PFSK-1 (cell line): Measurements from ENCODE around the gene MCTP1.

Experiments
- FOXP2 ChIP-seq: optimal IDR thresholded peaks from 2 replicates; pipeline ENCODE3; 2011; ENCODE audit warnings: borderline replicate concordance, control low read depth, inconsistent platforms; ENCODE audit not compliant: insufficient read depth; ENCODE audit errors: extremely low read length, extremely low read depth
- POLR2AphosphoS5 ChIP-seq: IDR thresholded peaks from 2 replicates; pipeline ENCODE4 v1.6.1; 2012; ENCODE audit warnings: low read depth, mild to moderate bottlenecking, control low read depth, low read length, moderate library complexity
- REST ChIP-seq, 2 experiments: IDR thresholded peaks; 2 replicates each; pipeline versions ENCODE4 v1.6.1 to v1.8.0; 2011 to 2012; ENCODE audit warnings: low read depth in 2 of 2, low read length in 2 of 2, control low read depth in 1 of 2, inconsistent platforms in 1 of 2, mild to moderate bottlenecking in 1 of 2, moderate library complexity in 1 of 2; ENCODE audit not compliant: insufficient read depth in 1 of 2
- SIN3A ChIP-seq: IDR thresholded peaks from 2 replicates; pipeline ENCODE4 v1.6.1; 2012; ENCODE audit warnings: mild to moderate bottlenecking, low read length, moderate library complexity, borderline replicate concordance; ENCODE audit not compliant: insufficient read depth
- TAF1 ChIP-seq: IDR thresholded peaks from 2 replicates; pipeline ENCODE4 v1.6.1; 2012; ENCODE audit warnings: low read length, control low read depth, borderline replicate concordance; ENCODE audit not compliant: insufficient read depth

Gene MCTP1

DNA sequence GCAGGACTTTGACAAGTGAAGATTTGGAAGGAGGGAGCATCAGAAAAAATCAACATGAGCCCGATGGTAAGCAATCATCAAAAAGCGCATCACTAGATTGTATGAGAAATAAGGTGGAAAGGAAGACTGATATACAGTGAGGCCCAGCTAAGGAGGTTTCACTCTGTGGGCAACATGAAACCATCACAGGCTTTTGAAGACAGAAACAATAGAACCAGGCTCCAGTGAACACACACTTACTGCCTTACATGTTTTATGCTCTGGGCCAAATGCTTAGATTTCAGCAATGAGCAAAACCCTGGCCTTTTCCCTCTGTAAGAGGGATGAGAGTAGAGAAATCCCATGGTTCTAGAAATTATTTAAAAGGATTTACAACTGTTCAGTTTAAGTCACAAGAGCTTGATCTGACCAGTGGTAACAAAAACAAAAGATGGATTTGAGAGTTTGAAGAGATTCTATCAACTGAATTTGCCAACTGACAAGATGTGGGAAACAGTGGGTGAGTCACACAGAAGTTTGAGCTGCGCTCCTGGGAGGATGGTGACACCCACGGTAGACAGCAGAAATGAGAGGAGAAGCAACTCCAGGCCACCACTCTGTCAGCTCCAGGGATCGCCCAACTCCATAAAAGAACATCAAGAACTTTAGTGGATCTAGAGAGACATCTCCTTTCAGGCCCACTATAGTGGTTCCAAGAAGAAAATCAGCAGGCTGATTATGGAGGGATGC is 261.8 kb downstream of the MCTP1 start:
- TF ChIP-seq POLR2AphosphoS5 (no peak), TAF1 (no peak), REST (IDR thresholded peaks at IDR 0.05; ENCODE audit: insufficient read depth in 1 of 2, low read depth in 2 of 2, low read length in 2 of 2) (no peak), SIN3A (no peak), FOXP2 (no peak)

GRCh38 chr5:95020345-95020744 is 264.5 kb downstream of the MCTP1 start:
- TF ChIP-seq POLR2AphosphoS5 (no peak), SIN3A (no peak), FOXP2 (no peak), TAF1 (no peak), REST (IDR thresholded peaks at IDR 0.05; ENCODE audit: insufficient read depth in 1 of 2, low read depth in 2 of 2, low read length in 2 of 2) (no peak)

- TF ChIP-seq SIN3A = no peak
- TF ChIP-seq TAF1 = no peak
- no peak for TF ChIP-seq REST (IDR thresholded peaks at IDR 0.05; ENCODE audit: insufficient read depth in 1 of 2, low read depth in 2 of 2, low read length in 2 of 2)
Observed at GRCh38 chr5:95018946-95019345, 265.9 kb downstream of the MCTP1 start.

GRCh38 chr5:95018511-95018910 is 266.4 kb downstream of the MCTP1 start:
- TF ChIP-seq REST (IDR thresholded peaks at IDR 0.05; ENCODE audit: insufficient read depth in 1 of 2, low read depth in 2 of 2, low read length in 2 of 2) = no peak
- no peak for TF ChIP-seq FOXP2
- no peak for TF ChIP-seq POLR2AphosphoS5
- TF ChIP-seq TAF1 = no peak
- no peak for TF ChIP-seq SIN3A

DNA sequence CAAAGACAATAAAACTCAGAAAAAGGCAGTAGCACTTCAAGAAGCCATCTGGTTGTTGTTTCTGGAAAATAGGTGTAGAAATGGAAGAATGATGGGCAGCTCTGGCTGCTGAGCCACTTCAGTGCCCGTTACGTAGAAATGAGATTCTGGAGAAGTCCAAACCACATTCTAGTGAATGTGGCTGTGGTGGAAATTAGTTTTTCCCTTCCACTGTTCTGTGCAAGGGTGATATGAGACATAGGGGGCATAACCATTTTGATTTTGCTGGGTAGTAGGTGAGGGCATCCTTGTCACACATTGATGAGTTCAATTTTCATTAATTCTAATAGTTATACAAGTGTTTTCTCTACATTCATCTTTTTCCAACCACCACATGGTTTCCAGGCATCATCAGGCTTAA is 275.1 kb downstream of the MCTP1 start:
- TF ChIP-seq POLR2AphosphoS5 (no peak), FOXP2 (no peak), TAF1 (no peak), SIN3A (no peak), REST (IDR thresholded peaks at IDR 0.05; ENCODE audit: insufficient read depth in 1 of 2, low read depth in 2 of 2, low read length in 2 of 2) (no peak)
